HepG2 (cell line): ENCODE measurements around the gene DYDC2. TPM values are rescaled to one million over a fixed set of nuclear protein-coding genes. Genes with fewer than 3 reads are reported as not detected.
A peak's percentile ranks its signal among the peaks of the same experiment; 100 is the strongest.

Experiments
- CBFB ChIP-seq: sonication (generic); formaldehyde crosslinking; IDR thresholded peaks from 2 replicates; pipeline ENCODE4 v1.4.0; 2020; ENCODE audit warnings: missing genetic modification reagents
- NCOA2 ChIP-seq: sonication (generic); formaldehyde crosslinking; IDR thresholded peaks from 2 replicates; pipeline ENCODE4 v1.8.0; 2022; ENCODE audit warnings: inconsistent platforms
- PCBP1 ChIP-seq: fragments of 200-400 bp; formaldehyde crosslinking; IDR thresholded peaks from 2 replicates; pipeline ENCODE4 v1.6.1; 2017; ENCODE audit warnings: mild to moderate bottlenecking, low read depth, low read length, borderline replicate concordance
- PPARG ChIP-seq: conservative IDR thresholded peaks from 2 replicates; pipeline ENCODE4 v1.6.1; 2016; ENCODE audit warnings: missing biosample characterization, missing genetic modification reagents
- SAP130 ChIP-seq: IDR thresholded peaks from 2 replicates; pipeline ENCODE4 v1.6.1; 2016; ENCODE audit warnings: low read depth
- TP53 ChIP-seq: sonication (generic); formaldehyde crosslinking; conservative IDR thresholded peaks from 2 replicates; pipeline ENCODE4 v1.4.0; 2020; ENCODE audit warnings: missing genetic modification reagents
- ZKSCAN1 ChIP-seq: fragments of 150-350 bp; IDR thresholded peaks from 2 replicates; pipeline ENCODE4 v1.6.1; 2014; ENCODE audit warnings: low read length
- ZNF546 ChIP-seq: sonication (generic); formaldehyde crosslinking; conservative IDR thresholded peaks from 2 replicates; pipeline ENCODE4 v1.8.1; 2023; ENCODE audit warnings: mild to moderate bottlenecking, missing genetic modification reagents
- ZNF605 ChIP-seq: sonication (generic); formaldehyde crosslinking; IDR thresholded peaks from 2 replicates; pipeline ENCODE4 v1.8.0; 2022; ENCODE audit warnings: mild to moderate bottlenecking, missing genetic modification reagents
- ZNF607 ChIP-seq: sonication (generic); formaldehyde crosslinking; IDR thresholded peaks from 2 replicates; pipeline ENCODE4 v1.5.1; 2020; ENCODE audit warnings: missing genetic modification reagents, mild to moderate bottlenecking, borderline replicate concordance
- ZNF850 ChIP-seq: sonication (generic); formaldehyde crosslinking; conservative IDR thresholded peaks from 2 replicates; pipeline ENCODE4 v1.9.0; 2021; ENCODE audit warnings: mild to moderate bottlenecking, missing genetic modification reagents
- polyA plus RNA-seq, 8 experiments: library from polyadenylated mRNA; depleted of rRNA in 3 of 8; stranded (reverse) in 7 of 8; unstranded in 1 of 8; fragments of >200 nt; fragmentation: Illumina TruSeq in 4 of 8; extraction: Trizol in 4 of 8; gene quantifications; 2 replicates each; pipeline versions ENCODE4 v1.2.1 to v1.2.3, GENCODE V29; 2011 to 2016; ENCODE audit warnings: low read depth in 4 of 8, missing spikeins in 1 of 8, mixed read lengths in 1 of 8; ENCODE audit not compliant: insufficient read depth in 1 of 8
- total RNA-seq, 5 experiments: library from RNA; depleted of rRNA; stranded (reverse); fragments of >200 nt; fragmentation: Illumina TruSeq; extraction: Trizol; gene quantifications; 2 replicates each; pipeline ENCODE4 v1.2.3, GENCODE V29; 2016; ENCODE audit warnings: low read depth in 1 of 5
- TF ChIP-seq, protein P1 (sequence below): sonication (generic); formaldehyde crosslinking; IDR thresholded peaks from 2 replicates; pipeline ENCODE4 v1.5.0; 2020; ENCODE audit warnings: missing genetic modification reagents
- TF ChIP-seq, protein P2 (sequence below): sonication (generic); formaldehyde crosslinking; IDR thresholded peaks from 2 replicates; pipeline ENCODE4 v1.5.0; 2020; ENCODE audit warnings: missing genetic modification reagents, mild to moderate bottlenecking, borderline replicate concordance
- TF ChIP-seq, protein P3 (sequence below): sonication (generic); formaldehyde crosslinking; IDR thresholded peaks from 2 replicates; pipeline ENCODE4 v1.4.0; 2020; ENCODE audit warnings: missing genetic modification reagents, mild to moderate bottlenecking, borderline replicate concordance
- TF ChIP-seq, protein P4 (sequence below): sonication (generic); formaldehyde crosslinking; IDR thresholded peaks from 2 replicates; pipeline ENCODE4 v1.4.0; 2020; ENCODE audit warnings: mild to moderate bottlenecking, missing genetic modification reagents
- TF ChIP-seq, protein P5 (sequence below): sonication (generic); formaldehyde crosslinking; IDR thresholded peaks from 2 replicates; pipeline ENCODE4 v1.4.0; 2020; ENCODE audit warnings: missing genetic modification reagents, mild to moderate bottlenecking, borderline replicate concordance
- TF ChIP-seq, protein P6 (sequence below): sonication (generic); formaldehyde crosslinking; IDR thresholded peaks from 2 replicates; pipeline ENCODE4 v1.8.1; 2023; ENCODE audit warnings: mild to moderate bottlenecking, missing genetic modification reagents, borderline replicate concordance

The DYDC2 gene
- total and polyA plus RNA-seq, 2 of the 13 experiments (the other 11 are each of a cell fraction or from before 2014, with no cell fraction given): 0.98 to 2.3 TPM

DNA sequence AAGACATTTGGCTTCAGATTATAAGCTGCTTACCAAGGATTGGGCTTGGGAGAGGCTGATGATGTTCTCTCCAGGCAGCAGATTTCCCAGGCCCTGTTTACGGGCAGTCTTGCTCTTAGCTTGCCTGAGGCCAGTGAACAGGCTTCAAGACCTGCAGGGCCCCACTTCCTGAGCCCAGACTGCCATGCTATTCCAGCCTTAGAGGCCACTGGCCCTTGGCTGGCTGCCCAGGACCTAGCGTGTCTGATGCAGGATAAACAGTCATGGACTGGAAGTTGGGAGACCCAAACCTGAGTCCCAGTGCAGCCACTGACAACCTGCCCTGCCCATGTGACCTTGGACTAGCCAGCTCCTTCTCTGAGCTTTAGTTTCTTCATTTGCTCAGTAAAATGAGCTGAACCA is 54.7 kb downstream of the DYDC2 start (continued):
- TF ChIP-seq ZNF850: no peak
- no peak for TF ChIP-seq PCBP1
- TF ChIP-seq TP53 (CRISPR knock-in tag): no peak
- TF ChIP-seq ZNF605 (CRISPR knock-in tag): peak; percentile 50; the same call in 1 of the 2 replicates
- TF ChIP-seq, protein P1, sequence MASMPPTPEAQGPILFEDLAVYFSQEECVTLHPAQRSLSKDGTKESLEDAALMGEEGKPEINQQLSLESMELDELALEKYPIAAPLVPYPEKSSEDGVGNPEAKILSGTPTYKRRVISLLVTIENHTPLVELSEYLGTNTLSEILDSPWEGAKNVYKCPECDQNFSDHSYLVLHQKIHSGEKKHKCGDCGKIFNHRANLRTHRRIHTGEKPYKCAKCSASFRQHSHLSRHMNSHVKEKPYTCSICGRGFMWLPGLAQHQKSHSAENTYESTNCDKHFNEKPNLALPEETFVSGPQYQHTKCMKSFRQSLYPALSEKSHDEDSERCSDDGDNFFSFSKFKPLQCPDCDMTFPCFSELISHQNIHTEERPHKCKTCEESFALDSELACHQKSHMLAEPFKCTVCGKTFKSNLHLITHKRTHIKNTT (CRISPR knock-in tag): no peak
- no peak for TF ChIP-seq CBFB (CRISPR knock-in tag)
- TF ChIP-seq, protein P2, sequence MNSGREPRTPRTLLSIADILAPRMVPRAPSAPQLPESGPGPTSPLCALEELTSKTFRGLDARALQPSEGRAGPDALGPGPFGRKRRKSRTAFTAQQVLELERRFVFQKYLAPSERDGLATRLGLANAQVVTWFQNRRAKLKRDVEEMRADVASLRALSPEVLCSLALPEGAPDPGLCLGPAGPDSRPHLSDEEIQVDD (CRISPR knock-in tag): no peak
- TF ChIP-seq, protein P3, sequence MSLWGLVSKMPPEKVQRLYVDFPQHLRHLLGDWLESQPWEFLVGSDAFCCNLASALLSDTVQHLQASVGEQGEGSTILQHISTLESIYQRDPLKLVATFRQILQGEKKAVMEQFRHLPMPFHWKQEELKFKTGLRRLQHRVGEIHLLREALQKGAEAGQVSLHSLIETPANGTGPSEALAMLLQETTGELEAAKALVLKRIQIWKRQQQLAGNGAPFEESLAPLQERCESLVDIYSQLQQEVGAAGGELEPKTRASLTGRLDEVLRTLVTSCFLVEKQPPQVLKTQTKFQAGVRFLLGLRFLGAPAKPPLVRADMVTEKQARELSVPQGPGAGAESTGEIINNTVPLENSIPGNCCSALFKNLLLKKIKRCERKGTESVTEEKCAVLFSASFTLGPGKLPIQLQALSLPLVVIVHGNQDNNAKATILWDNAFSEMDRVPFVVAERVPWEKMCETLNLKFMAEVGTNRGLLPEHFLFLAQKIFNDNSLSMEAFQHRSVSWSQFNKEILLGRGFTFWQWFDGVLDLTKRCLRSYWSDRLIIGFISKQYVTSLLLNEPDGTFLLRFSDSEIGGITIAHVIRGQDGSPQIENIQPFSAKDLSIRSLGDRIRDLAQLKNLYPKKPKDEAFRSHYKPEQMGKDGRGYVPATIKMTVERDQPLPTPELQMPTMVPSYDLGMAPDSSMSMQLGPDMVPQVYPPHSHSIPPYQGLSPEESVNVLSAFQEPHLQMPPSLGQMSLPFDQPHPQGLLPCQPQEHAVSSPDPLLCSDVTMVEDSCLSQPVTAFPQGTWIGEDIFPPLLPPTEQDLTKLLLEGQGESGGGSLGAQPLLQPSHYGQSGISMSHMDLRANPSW (CRISPR knock-in tag): no peak
- no peak for TF ChIP-seq PPARG (CRISPR knock-in tag)
- TF ChIP-seq, protein P4, sequence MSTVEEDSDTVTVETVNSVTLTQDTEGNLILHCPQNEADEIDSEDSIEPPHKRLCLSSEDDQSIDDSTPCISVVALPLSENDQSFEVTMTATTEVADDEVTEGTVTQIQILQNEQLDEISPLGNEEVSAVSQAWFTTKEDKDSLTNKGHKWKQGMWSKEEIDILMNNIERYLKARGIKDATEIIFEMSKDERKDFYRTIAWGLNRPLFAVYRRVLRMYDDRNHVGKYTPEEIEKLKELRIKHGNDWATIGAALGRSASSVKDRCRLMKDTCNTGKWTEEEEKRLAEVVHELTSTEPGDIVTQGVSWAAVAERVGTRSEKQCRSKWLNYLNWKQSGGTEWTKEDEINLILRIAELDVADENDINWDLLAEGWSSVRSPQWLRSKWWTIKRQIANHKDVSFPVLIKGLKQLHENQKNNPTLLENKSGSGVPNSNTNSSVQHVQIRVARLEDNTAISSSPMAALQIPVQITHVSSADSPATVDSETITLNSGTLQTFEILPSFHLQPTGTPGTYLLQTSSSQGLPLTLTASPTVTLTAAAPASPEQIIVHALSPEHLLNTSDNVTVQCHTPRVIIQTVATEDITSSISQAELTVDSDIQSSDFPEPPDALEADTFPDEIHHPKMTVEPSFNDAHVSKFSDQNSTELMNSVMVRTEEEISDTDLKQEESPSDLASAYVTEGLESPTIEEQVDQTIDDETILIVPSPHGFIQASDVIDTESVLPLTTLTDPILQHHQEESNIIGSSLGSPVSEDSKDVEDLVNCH: no peak
- TF ChIP-seq, protein P5, sequence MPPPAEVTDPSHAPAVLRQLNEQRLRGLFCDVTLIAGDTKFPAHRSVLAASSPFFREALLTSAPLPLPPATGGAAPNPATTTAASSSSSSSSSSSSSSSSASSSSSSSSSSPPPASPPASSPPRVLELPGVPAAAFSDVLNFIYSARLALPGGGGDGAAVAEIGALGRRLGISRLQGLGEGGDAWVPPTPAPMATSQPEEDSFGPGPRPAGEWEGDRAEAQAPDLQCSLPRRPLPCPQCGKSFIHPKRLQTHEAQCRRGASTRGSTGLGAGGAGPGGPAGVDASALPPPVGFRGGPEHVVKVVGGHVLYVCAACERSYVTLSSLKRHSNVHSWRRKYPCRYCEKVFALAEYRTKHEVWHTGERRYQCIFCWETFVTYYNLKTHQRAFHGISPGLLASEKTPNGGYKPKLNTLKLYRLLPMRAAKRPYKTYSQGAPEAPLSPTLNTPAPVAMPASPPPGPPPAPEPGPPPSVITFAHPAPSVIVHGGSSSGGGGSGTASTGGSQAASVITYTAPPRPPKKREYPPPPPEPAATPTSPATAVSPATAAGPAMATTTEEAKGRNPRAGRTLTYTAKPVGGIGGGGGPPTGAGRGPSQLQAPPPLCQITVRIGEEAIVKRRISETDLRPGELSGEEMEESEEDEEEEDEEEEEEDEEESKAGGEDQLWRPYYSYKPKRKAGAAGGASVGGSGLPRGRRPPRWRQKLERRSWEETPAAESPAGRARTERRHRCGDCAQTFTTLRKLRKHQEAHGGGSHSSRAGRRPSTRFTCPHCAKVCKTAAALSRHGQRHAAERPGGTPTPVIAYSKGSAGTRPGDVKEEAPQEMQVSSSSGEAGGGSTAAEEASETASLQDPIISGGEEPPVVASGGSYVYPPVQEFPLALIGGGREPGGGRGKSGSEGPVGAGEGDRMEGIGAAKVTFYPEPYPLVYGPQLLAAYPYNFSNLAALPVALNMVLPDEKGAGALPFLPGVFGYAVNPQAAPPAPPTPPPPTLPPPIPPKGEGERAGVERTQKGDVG (CRISPR knock-in tag): no peak
- TF ChIP-seq NCOA2 (CRISPR knock-in tag): no peak
- TF ChIP-seq SAP130: peak; percentile 82
- no peak for TF ChIP-seq ZNF607 (CRISPR knock-in tag)
- TF ChIP-seq, protein P6, sequence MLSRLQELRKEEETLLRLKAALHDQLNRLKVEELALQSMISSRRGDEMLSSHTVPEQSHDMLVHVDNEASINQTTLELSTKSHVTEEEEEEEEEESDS (CRISPR knock-in tag): no peak
- no peak for TF ChIP-seq ZNF546 (CRISPR knock-in tag)
- TF ChIP-seq ZKSCAN1: no peak
